ENCODE results near the gene GPC5.

Gene GPC5

GRCh38 chr13:91534996-91535395, 136.6 kb downstream of the GPC5 start:
- no CpG with 5 or more reads among the region's 2 CpGs for WGBS (ENCODE audit: extremely low coverage, insufficient coverage, insufficient read length)
- Histone ChIP-seq H3K4ac (ENCODE audit: low read depth, low read length) (no peak overlapping the region), H2BK120ac (ENCODE audit: insufficient read depth, low read length, poor library complexity) (no peak overlapping the region), H3K79me2 (ENCODE audit: control insufficient read depth, insufficient read depth, low read length, poor library complexity) (no peaks in the 10 kb centered on the region), H3K27ac (ENCODE audit: low read depth, low read length) (no peak overlapping the region), H3K23ac (ENCODE audit: low read length) (no peak overlapping the region), H2BK5ac (ENCODE audit: low read depth, low read length, poor library complexity) (no peak overlapping the region), H2AFZ (ENCODE audit: insufficient read depth, low read length, poor library complexity) (no peak overlapping the region), H4K91ac (ENCODE audit: low read depth, low read length) (no peak overlapping the region), H2AK5ac (ENCODE audit: low read length) (no peak overlapping the region), H3K18ac (ENCODE audit: low read length) (no peak overlapping the region), H3K4me3 (ENCODE audit: low read depth, low read length) (no peak overlapping the region), H3K9me3 (ENCODE audit: insufficient read depth, low read depth, low read length) (no peaks in the 10 kb centered on the region), H3K27me3 (ENCODE audit: insufficient read depth, low read length) (no peaks in the 10 kb centered on the region), H3K9ac (ENCODE audit: low read length) (no peak overlapping the region), H4K12ac (ENCODE audit: low read depth, low read length) (no peak overlapping the region), H3K14ac (ENCODE audit: low read length) (no peak overlapping the region), H3K4me2 (ENCODE audit: low read length) (no peak overlapping the region), H2BK12ac (ENCODE audit: low read length) (no peak overlapping the region), H4K8ac (ENCODE audit: low read depth, low read length) (no peak overlapping the region), H3K36me3 (ENCODE audit: control insufficient read depth in 1 of 2, insufficient read depth in 2 of 2, low read length in 2 of 2) (no peaks in the 10 kb centered on the region), H3K4me1 (ENCODE audit: control insufficient read depth in 1 of 2, insufficient read depth in 2 of 2, low read length in 2 of 2) (no peaks in the 10 kb centered on the region), H3K79me1 (ENCODE audit: low read length) (no peaks in the 10 kb centered on the region)
- no peak for DNase-seq

DNA sequence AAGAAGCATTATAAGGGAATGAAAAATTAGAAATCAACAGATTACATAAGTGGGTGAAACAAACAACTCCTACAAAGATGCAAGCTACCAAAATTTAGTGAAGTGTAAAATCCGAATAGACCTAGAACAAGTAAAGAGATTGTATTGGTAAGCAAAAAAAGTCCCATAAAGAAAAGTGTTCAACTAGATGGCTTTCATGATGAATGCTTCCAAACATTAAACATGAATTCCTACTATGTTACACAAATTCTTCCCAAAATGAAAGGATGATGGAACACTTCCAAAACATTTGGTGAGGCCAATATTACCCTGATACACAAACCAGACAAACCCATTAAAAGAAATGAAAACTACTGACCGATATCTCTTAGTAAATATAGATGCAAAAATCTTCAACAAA, 139.0 kb downstream of the GPC5 start:
- no peak overlapping the region for H3K14ac ChIP-seq (ENCODE audit: low read length)
- H3K18ac ChIP-seq (ENCODE audit: low read length), result no peak overlapping the region
- no peaks in the 10 kb centered on the region for H3K4me1 ChIP-seq (ENCODE audit: control insufficient read depth in 1 of 2, insufficient read depth in 2 of 2, low read length in 2 of 2)
- no peaks in the 10 kb centered on the region for H3K9me3 ChIP-seq (ENCODE audit: insufficient read depth, low read depth, low read length)
- no peaks in the 10 kb centered on the region for H3K27me3 ChIP-seq (ENCODE audit: insufficient read depth, low read length)
- no peak overlapping the region for H3K4me3 ChIP-seq (ENCODE audit: low read depth, low read length)
- no peak for DNase-seq
- H2AFZ ChIP-seq (ENCODE audit: insufficient read depth, low read length, poor library complexity), result no peak overlapping the region
- no peak overlapping the region for H3K4me2 ChIP-seq (ENCODE audit: low read length)
- no peaks in the 10 kb centered on the region for H3K79me1 ChIP-seq (ENCODE audit: low read length)
- no peak overlapping the region for H4K12ac ChIP-seq (ENCODE audit: low read depth, low read length)
- H2AK5ac ChIP-seq (ENCODE audit: low read length), result no peak overlapping the region
- no peaks in the 10 kb centered on the region for H3K79me2 ChIP-seq (ENCODE audit: control insufficient read depth, insufficient read depth, low read length, poor library complexity)
- WGBS (ENCODE audit: extremely low coverage, insufficient coverage, insufficient read length), result no CpG with 5 or more reads among the region's 2 CpGs
- no peak overlapping the region for H4K91ac ChIP-seq (ENCODE audit: low read depth, low read length)
- H3K9ac ChIP-seq (ENCODE audit: low read length), result no peak overlapping the region
- H2BK120ac ChIP-seq (ENCODE audit: insufficient read depth, low read length, poor library complexity), result no peak overlapping the region
- H3K23ac ChIP-seq (ENCODE audit: low read length), result no peak overlapping the region
- H3K36me3 ChIP-seq (ENCODE audit: control insufficient read depth in 1 of 2, insufficient read depth in 2 of 2, low read length in 2 of 2), result no peaks in the 10 kb centered on the region
- no peak overlapping the region for H4K8ac ChIP-seq (ENCODE audit: low read depth, low read length)
- H3K4ac ChIP-seq (ENCODE audit: low read depth, low read length), result no peak overlapping the region
- no peak overlapping the region for H2BK5ac ChIP-seq (ENCODE audit: low read depth, low read length, poor library complexity)
- H3K27ac ChIP-seq (ENCODE audit: low read depth, low read length), result no peak overlapping the region
- H2BK12ac ChIP-seq (ENCODE audit: low read length), result no peak overlapping the region

DNA sequence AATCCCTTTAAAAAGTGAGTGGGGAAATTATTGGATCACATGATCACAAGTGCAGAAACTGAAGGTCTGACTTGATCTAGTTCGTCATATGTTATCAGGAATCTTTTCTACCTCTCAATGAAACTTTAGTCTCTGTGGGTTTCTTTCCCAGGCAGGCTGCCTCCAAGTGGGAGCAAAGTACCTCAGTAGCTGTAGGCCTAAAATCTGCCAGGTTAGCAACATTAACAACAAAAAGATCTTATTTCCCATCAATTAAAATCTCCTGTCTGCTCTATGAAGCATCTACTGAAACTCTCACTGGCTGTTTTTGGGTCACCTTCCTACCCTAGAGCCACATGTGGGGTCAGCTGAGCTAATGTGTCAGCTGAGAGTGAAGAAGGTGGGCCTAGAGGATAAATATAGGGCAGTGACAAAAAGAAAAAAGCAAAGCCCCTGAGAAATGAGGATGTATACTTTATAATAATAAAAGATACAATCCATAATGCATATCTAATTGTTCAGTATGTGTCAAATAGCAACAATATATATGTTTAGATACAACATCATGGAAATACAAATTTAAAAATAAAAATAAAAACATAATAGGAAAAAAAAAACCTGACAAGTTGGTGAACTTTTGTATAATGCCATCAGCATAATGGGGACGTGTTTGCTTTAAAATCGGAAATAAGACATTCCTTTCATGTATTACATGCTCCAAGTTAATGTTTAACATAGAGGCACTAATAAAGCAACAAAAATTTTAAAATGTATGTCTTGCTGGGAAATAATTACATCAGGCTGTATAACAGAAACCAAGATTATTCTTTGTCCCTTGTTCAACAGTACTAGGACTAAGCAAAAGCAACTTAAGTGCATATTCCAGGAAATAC, 141.1 kb downstream of the GPC5 start:
- no CpG with 5 or more reads among the region's 3 CpGs for WGBS (ENCODE audit: extremely low coverage, insufficient coverage, insufficient read length)
- Histone ChIP-seq H4K91ac (ENCODE audit: low read depth, low read length) (no peak overlapping the region), H2AFZ (ENCODE audit: insufficient read depth, low read length, poor library complexity) (no peak overlapping the region), H3K4me1 (ENCODE audit: control insufficient read depth in 1 of 2, insufficient read depth in 2 of 2, low read length in 2 of 2) (no peaks in the 10 kb centered on the region), H3K9ac (ENCODE audit: low read length) (no peak overlapping the region), H3K79me2 (ENCODE audit: control insufficient read depth, insufficient read depth, low read length, poor library complexity) (no peaks in the 10 kb centered on the region), H2BK120ac (ENCODE audit: insufficient read depth, low read length, poor library complexity) (no peak overlapping the region), H4K8ac (ENCODE audit: low read depth, low read length) (no peak overlapping the region), H3K36me3 (ENCODE audit: control insufficient read depth in 1 of 2, insufficient read depth in 2 of 2, low read length in 2 of 2) (no peaks in the 10 kb centered on the region), H3K4me2 (ENCODE audit: low read length) (no peak overlapping the region), H3K4ac (ENCODE audit: low read depth, low read length) (no peak overlapping the region), H3K23ac (ENCODE audit: low read length) (no peak overlapping the region), H2BK12ac (ENCODE audit: low read length) (no peak overlapping the region), H3K4me3 (ENCODE audit: low read depth, low read length) (no peak overlapping the region), H3K14ac (ENCODE audit: low read length) (no peak overlapping the region), H4K12ac (ENCODE audit: low read depth, low read length) (no peak overlapping the region), H3K18ac (ENCODE audit: low read length) (no peak overlapping the region), H3K79me1 (ENCODE audit: low read length) (no peaks in the 10 kb centered on the region), H2AK5ac (ENCODE audit: low read length) (no peak overlapping the region), H3K27me3 (ENCODE audit: insufficient read depth, low read length) (no peaks in the 10 kb centered on the region), H3K9me3 (ENCODE audit: insufficient read depth, low read depth, low read length) (no peaks in the 10 kb centered on the region), H2BK5ac (ENCODE audit: low read depth, low read length, poor library complexity) (no peak overlapping the region), H3K27ac (ENCODE audit: low read depth, low read length) (no peak overlapping the region)
- no peak for DNase-seq

- no peak overlapping the region for H3K4me3 ChIP-seq (ENCODE audit: low read depth, low read length)
- H2BK12ac ChIP-seq (ENCODE audit: low read length), result no peak overlapping the region
- no peaks in the 10 kb centered on the region for H3K79me1 ChIP-seq (ENCODE audit: low read length)
- no peak overlapping the region for H3K4me2 ChIP-seq (ENCODE audit: low read length)
- no peaks in the 10 kb centered on the region for H3K4me1 ChIP-seq (ENCODE audit: control insufficient read depth in 1 of 2, insufficient read depth in 2 of 2, low read length in 2 of 2)
- no peak for DNase-seq
- H3K27me3 ChIP-seq (ENCODE audit: insufficient read depth, low read length), result no peaks in the 10 kb centered on the region
- H3K36me3 ChIP-seq (ENCODE audit: control insufficient read depth in 1 of 2, insufficient read depth in 2 of 2, low read length in 2 of 2), result no peaks in the 10 kb centered on the region
- no peak overlapping the region for H4K91ac ChIP-seq (ENCODE audit: low read depth, low read length)
- no peak overlapping the region for H2BK120ac ChIP-seq (ENCODE audit: insufficient read depth, low read length, poor library complexity)
- H3K79me2 ChIP-seq (ENCODE audit: control insufficient read depth, insufficient read depth, low read length, poor library complexity), result no peaks in the 10 kb centered on the region
- H2AFZ ChIP-seq (ENCODE audit: insufficient read depth, low read length, poor library complexity), result no peak overlapping the region
- no peak overlapping the region for H2BK5ac ChIP-seq (ENCODE audit: low read depth, low read length, poor library complexity)
- no peak overlapping the region for H3K27ac ChIP-seq (ENCODE audit: low read depth, low read length)
- no peak overlapping the region for H3K9ac ChIP-seq (ENCODE audit: low read length)
- H3K14ac ChIP-seq (ENCODE audit: low read length), result no peak overlapping the region
- H3K9me3 ChIP-seq (ENCODE audit: insufficient read depth, low read depth, low read length), result no peaks in the 10 kb centered on the region
- H3K18ac ChIP-seq (ENCODE audit: low read length), result no peak overlapping the region
- no peak overlapping the region for H4K12ac ChIP-seq (ENCODE audit: low read depth, low read length)
- H3K23ac ChIP-seq (ENCODE audit: low read length), result no peak overlapping the region
- no peak overlapping the region for H3K4ac ChIP-seq (ENCODE audit: low read depth, low read length)
- no CpG with 5 or more reads among the region's 1 CpG for WGBS (ENCODE audit: extremely low coverage, insufficient coverage, insufficient read length)
- no peak overlapping the region for H4K8ac ChIP-seq (ENCODE audit: low read depth, low read length)
- no peak overlapping the region for H2AK5ac ChIP-seq (ENCODE audit: low read length)
Observed at GRCh38 chr13:91540158-91540736, 141.8 kb downstream of the GPC5 start.
